Astrocyte (in vitro differentiated cells and primary cell): Measurements from ENCODE around the gene GPN2. TPM values are rescaled to one million over a fixed set of nuclear protein-coding genes. Genes with fewer than 3 reads are reported as not detected.
"Not testable (repeated sequence)": the region's sequence is repeated elsewhere in the genome, so short reads cannot be mapped to it uniquely, and the experiment has no call there.

ENCODE experiments used
- DNase-seq: peaks from one replicate; pipeline ENCODE4 v3.0.0-alpha.2; 2010; ENCODE audit warnings: low read depth
- FAIRE-seq: peaks from 2 replicates; lab custom pipeline; 2011; peaks lifted over from hg19 to GRCh38; lab: Jason Lieb, UNC
- H2AFZ ChIP-seq: 2 replicates; pipeline ENCODE4 v1.6.0; 2012; ENCODE audit warnings: low read depth, low read length, inconsistent platforms
- H3K27ac ChIP-seq: 2 replicates; pipeline ENCODE4 v1.5.1; 2011; ENCODE audit warnings: low read depth, low read length, inconsistent platforms
- H3K27me3 ChIP-seq: 2 replicates; pipeline ENCODE4 v1.6.0; 2011; ENCODE audit warnings: low read length, inconsistent platforms; ENCODE audit not compliant: insufficient read depth
- H3K36me3 ChIP-seq: 2 replicates; pipeline ENCODE4 v1.5.1; 2011; ENCODE audit warnings: low read length, inconsistent platforms; ENCODE audit not compliant: insufficient read depth
- H3K4me1 ChIP-seq: 2 replicates; pipeline ENCODE4 v1.5.1; 2011; ENCODE audit warnings: low read length, inconsistent platforms; ENCODE audit not compliant: insufficient read depth
- H3K4me2 ChIP-seq: 2 replicates; pipeline ENCODE4 v1.6.0; 2012; ENCODE audit warnings: low read length, inconsistent platforms
- H3K4me3 ChIP-seq: 2 replicates; pipeline ENCODE4 v1.5.1; 2011; ENCODE audit warnings: low read depth, mild to moderate bottlenecking, low read length, inconsistent platforms; ENCODE audit not compliant: insufficient read depth
- H3K79me2 ChIP-seq: 2 replicates; pipeline ENCODE4 v1.6.0; 2012; ENCODE audit warnings: mild to moderate bottlenecking, low read length, inconsistent platforms; ENCODE audit not compliant: insufficient read depth
- H3K9ac ChIP-seq: 2 replicates; pipeline ENCODE4 v1.6.0; 2012; ENCODE audit warnings: mild to moderate bottlenecking, low read length, inconsistent platforms
- H3K9me3 ChIP-seq: 2 replicates; pipeline ENCODE4 v1.5.1; 2012; ENCODE audit warnings: low read depth, mild to moderate bottlenecking, low read length, inconsistent platforms; ENCODE audit not compliant: insufficient read depth
- H4K20me1 ChIP-seq: 2 replicates; pipeline ENCODE4 v1.6.0; 2012; ENCODE audit warnings: low read length, inconsistent platforms; ENCODE audit not compliant: insufficient read depth
- H3K27ac Mint-ChIP-seq: one replicate; pipeline ENCODE4 v1.8.0; 2021; ENCODE audit warnings: mild to moderate bottlenecking, mixed read lengths; ENCODE audit not compliant: unreplicated experiment
- H3K27me3 Mint-ChIP-seq: one replicate; pipeline ENCODE4 v1.8.0; 2021; ENCODE audit warnings: low read depth, mixed read lengths; ENCODE audit not compliant: unreplicated experiment
- H3K36me3 Mint-ChIP-seq: one replicate; pipeline ENCODE4 v1.8.0; 2021; ENCODE audit warnings: low read depth, mixed read lengths; ENCODE audit not compliant: unreplicated experiment
- H3K4me1 Mint-ChIP-seq: one replicate; pipeline ENCODE4 v1.8.0; 2021; ENCODE audit warnings: low read depth, mixed read lengths; ENCODE audit not compliant: unreplicated experiment
- H3K4me3 Mint-ChIP-seq: one replicate; pipeline ENCODE4 v1.8.0; 2021; ENCODE audit warnings: mild to moderate bottlenecking, moderate library complexity, mixed read lengths; ENCODE audit not compliant: unreplicated experiment
- H3K9me3 Mint-ChIP-seq: one replicate; pipeline ENCODE4 v1.8.0; 2021; ENCODE audit warnings: mild to moderate bottlenecking, mixed read lengths; ENCODE audit not compliant: unreplicated experiment
- EZH2 ChIP-seq: IDR thresholded peaks from 2 replicates; pipeline ENCODE4 v1.6.1; 2012; ENCODE audit warnings: mild to moderate bottlenecking, low read length, inconsistent platforms; ENCODE audit not compliant: insufficient read depth
- total RNA-seq: library from RNA; stranded (reverse); gene quantifications from 2 replicates; pipeline ENCODE4 v1.2.1, GENCODE V29; 2021
- TF ChIP-seq, protein P1 (sequence below): IDR thresholded peaks from 2 replicates; pipeline ENCODE4 v1.5.1; 2011; ENCODE audit warnings: low read depth, mild to moderate bottlenecking, inconsistent platforms, low read length, moderate library complexity; ENCODE audit not compliant: insufficient read depth

The GPN2 gene
- total RNA-seq, 1 donor from 2014 or later, result 24.5 TPM

DNA sequence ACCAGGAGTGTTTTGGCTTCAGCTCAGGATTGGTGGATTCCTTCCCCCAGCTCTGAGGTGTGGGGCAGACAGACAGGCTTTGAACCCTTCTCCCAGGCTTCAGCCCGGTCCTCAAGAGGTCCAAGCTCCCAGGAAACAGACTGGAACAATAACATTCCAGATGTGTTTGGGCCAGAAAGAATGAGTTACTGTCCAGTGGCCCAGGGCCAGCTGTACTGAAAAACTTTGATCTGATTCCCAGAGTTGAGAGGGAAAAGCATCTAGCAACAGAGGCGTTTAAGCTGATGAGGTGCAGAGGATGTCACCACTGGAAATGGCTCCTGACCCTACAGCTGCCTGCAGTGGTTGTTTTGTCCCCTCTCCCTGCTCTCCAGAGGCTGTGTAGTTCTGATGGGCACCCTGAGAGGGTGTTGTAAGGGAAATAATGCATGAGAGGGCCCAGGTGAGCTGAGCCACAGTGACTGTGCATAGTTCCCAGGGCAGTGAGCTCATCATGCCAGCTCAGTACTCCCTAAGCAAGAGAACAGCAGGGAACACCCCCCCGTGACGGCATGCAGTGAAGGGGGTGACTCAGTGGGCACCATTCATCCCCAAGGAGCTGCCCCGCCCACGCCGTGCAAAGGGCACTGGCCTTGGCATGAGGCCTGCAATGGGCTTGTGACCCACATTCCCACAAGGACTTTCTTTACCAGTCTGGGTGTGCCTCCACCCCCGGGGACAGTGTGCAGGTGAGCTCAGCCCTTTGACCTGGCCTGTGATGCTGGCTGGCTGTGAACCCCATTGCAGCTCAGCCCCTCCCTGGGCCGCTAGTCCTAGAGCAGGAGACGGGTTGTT lies 40.9 kb downstream of the GPN2 start:
- peak overlapping the region; percentile 26 for H3K27ac Mint-ChIP-seq
- H3K27ac ChIP-seq, result peak overlapping the region; percentile 92

DNA sequence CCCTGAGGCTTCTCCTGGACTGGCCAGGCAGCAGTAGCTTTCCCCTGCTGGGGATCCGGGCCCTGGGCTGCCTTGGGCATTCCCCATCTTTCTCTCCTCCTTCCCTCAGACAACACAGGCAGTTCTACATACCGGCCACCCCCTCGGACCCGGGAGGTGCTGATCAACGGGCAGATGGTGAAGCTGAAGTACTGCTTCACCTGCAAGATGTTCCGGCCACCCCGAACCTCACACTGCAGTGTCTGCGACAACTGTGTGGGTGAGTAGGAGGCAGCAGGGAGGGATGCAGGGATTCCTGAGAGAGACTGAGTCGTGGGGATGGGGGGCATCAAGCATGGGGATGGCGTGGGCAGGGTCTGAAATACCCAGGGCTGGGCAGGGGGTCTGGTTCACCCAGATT lies 41.6 kb downstream of the GPN2 start:
- H3K4me3 Mint-ChIP-seq, result no peak overlapping the region
- Histone ChIP-seq H3K4me1 (peaks cover 15% of the 10 kb centered on the region), H3K9ac (peak overlapping the region; percentile 77), H3K27ac (peak overlapping the region; percentile 92), H3K4me3 (no peak overlapping the region), H3K4me2 (peak overlapping the region; percentile 49), H3K9me3 (no peaks in the 10 kb centered on the region), H3K79me2 (no peaks in the 10 kb centered on the region), H4K20me1 (peaks cover 4% of the 10 kb centered on the region), H3K27me3 (no peaks in the 10 kb centered on the region), H3K36me3 (peaks cover 16% of the 10 kb centered on the region), H2AFZ (no peak overlapping the region)
- FAIRE-seq (no peak), DNase-seq (no peak)
- no peaks in the 10 kb centered on the region for H3K27me3 Mint-ChIP-seq
- no peaks in the 10 kb centered on the region for H3K9me3 Mint-ChIP-seq
- peaks cover 7% of the 10 kb centered on the region for H3K4me1 Mint-ChIP-seq
- no peak for TF ChIP-seq EZH2
- TF ChIP-seq, protein P1, sequence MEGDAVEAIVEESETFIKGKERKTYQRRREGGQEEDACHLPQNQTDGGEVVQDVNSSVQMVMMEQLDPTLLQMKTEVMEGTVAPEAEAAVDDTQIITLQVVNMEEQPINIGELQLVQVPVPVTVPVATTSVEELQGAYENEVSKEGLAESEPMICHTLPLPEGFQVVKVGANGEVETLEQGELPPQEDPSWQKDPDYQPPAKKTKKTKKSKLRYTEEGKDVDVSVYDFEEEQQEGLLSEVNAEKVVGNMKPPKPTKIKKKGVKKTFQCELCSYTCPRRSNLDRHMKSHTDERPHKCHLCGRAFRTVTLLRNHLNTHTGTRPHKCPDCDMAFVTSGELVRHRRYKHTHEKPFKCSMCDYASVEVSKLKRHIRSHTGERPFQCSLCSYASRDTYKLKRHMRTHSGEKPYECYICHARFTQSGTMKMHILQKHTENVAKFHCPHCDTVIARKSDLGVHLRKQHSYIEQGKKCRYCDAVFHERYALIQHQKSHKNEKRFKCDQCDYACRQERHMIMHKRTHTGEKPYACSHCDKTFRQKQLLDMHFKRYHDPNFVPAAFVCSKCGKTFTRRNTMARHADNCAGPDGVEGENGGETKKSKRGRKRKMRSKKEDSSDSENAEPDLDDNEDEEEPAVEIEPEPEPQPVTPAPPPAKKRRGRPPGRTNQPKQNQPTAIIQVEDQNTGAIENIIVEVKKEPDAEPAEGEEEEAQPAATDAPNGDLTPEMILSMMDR, result no peak
- no peak overlapping the region for H3K27ac Mint-ChIP-seq
- H3K36me3 Mint-ChIP-seq, result peaks cover 26% of the 10 kb centered on the region

More for the DNA sequence above, 40.9 kb downstream of the GPN2 start:
- no peak overlapping the region for H3K4me3 Mint-ChIP-seq
- Histone ChIP-seq H3K4me2 (peak overlapping the region; percentile 49), H3K79me2 (no peaks in the 10 kb centered on the region), H3K27me3 (no peaks in the 10 kb centered on the region), H3K36me3 (peaks cover 22% of the 10 kb centered on the region), H2AFZ (no peak overlapping the region), H3K9ac (peak overlapping the region; percentile 77), H3K4me1 (peaks cover 15% of the 10 kb centered on the region), H3K9me3 (no peaks in the 10 kb centered on the region), H3K4me3 (no peak overlapping the region), H4K20me1 (peaks cover 4% of the 10 kb centered on the region)
- no peak for TF ChIP-seq EZH2
- TF ChIP-seq, protein P1, result no peak
- FAIRE-seq (no peak), DNase-seq (peak; percentile 80)
- H3K4me1 Mint-ChIP-seq, result peaks cover 7% of the 10 kb centered on the region
- peaks cover 27% of the 10 kb centered on the region for H3K36me3 Mint-ChIP-seq
- H3K27me3 Mint-ChIP-seq, result no peaks in the 10 kb centered on the region
- no peaks in the 10 kb centered on the region for H3K9me3 Mint-ChIP-seq

DNA sequence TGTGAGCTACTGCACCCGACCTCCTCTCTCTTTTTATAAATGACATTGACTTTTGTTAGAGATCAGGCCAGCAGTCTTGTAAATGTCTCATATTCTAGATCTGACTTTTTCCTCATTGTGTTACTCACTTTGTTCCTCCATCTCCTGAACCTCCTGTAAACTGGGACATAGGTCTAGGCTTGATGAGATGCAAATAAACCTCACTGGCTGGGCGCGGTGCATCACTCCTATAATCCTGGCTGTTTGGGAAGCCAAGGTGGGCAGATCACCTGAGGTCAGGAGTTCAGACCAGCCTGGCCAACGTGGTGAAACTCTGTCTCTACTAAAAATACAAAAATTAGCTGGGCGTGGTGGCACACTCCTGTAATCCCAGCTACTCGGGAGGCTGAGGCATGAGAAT lies 42.3 kb downstream of the GPN2 start:
- Histone ChIP-seq H3K4me1 (peaks cover 15% of the 10 kb centered on the region), H3K36me3 (peaks cover 18% of the 10 kb centered on the region)
- H3K9me3 ChIP-seq, H3K9ac ChIP-seq, H3K27ac ChIP-seq, H3K27ac Mint-ChIP-seq, H3K27me3 Mint-ChIP-seq, H3K27me3 ChIP-seq, FAIRE-seq, H3K9me3 Mint-ChIP-seq, H3K4me1 Mint-ChIP-seq, DNase-seq, H3K79me2 ChIP-seq, H3K4me3 ChIP-seq, H2AFZ ChIP-seq, H3K4me2 ChIP-seq, H4K20me1 ChIP-seq: not testable (repeated sequence)
- Mint-ChIP-seq H3K4me3 (peak overlapping the region; percentile 16), H3K36me3 (peaks cover 24% of the 10 kb centered on the region)
